Naive thymus-derived CD8-positive, alpha-beta T cell (primary cell): ENCODE measurements around the gene ADARB1. TPM values are rescaled to one million over a fixed set of nuclear protein-coding genes. Genes with fewer than 3 reads are reported as not detected.
A peak's percentile ranks its signal among the peaks of the same experiment; 100 is the strongest.

ENCODE experiments used
- ATAC-seq, 2 donors: fragments of 150-1000 bp; cut with Tn5 transposase in 1 of 2; sonication (Bioruptor Pico), chemical (Tn5 transposase) in 1 of 2; 1 replicate in 1 of 2; 2 replicates in 1 of 2; pipeline ENCODE4 v1.10.0; 2021; ENCODE audit warnings: mild to moderate bottlenecking in 2 of 2, moderate library complexity in 2 of 2
- POLR2A ChIA-PET: fragments of 350-600 bp; sonication (Branson Sonifier 250); formaldehyde crosslinking; loops from one replicate; lab custom pipeline; 2021; ENCODE audit warnings: antibody characterized with exemption; lab: Charles Lee
- DNase-seq, 10 donors: peaks; one replicate each; pipeline versions ENCODE4 v3.0.0 to v3.0.0-alpha.2; 2020 to 2022
- H3K27ac Mint-ChIP-seq, 10 donors: one replicate each; pipeline ENCODE4 v1.8.0; 2020 to 2022; ENCODE audit warnings: mild to moderate bottlenecking in 10 of 10, mixed read lengths in 10 of 10, moderate library complexity in 4 of 10, inconsistent platforms in 1 of 10
- H3K27me3 Mint-ChIP-seq, 5 donors: one replicate each; pipeline ENCODE4 v1.8.0; 2021 to 2022; ENCODE audit warnings: mixed read lengths in 5 of 5
- H3K36me3 Mint-ChIP-seq, 3 donors: one replicate each; pipeline ENCODE4 v1.8.0; 2020 to 2022; ENCODE audit warnings: mixed read lengths in 3 of 3, mild to moderate bottlenecking in 2 of 3, inconsistent platforms in 1 of 3
- H3K4me1 Mint-ChIP-seq, 4 donors: one replicate each; pipeline ENCODE4 v1.8.0; 2021 to 2022; ENCODE audit warnings: mixed read lengths in 4 of 4
- H3K4me3 Mint-ChIP-seq, 10 donors: one replicate each; pipeline ENCODE4 v1.8.0; 2020 to 2022; ENCODE audit warnings: mild to moderate bottlenecking in 10 of 10, mixed read lengths in 10 of 10, moderate library complexity in 6 of 10, inconsistent platforms in 1 of 10
- H3K9me3 Mint-ChIP-seq, 9 donors: one replicate each; pipeline ENCODE4 v1.8.0; 2020 to 2022; ENCODE audit warnings: mixed read lengths in 9 of 9, mild to moderate bottlenecking in 3 of 9, inconsistent platforms in 1 of 9, moderate library complexity in 1 of 9
- polyA plus RNA-seq, 3 donors: library from polyadenylated mRNA; unstranded; fragments of 300-500 nt; fragmentation: Illumina TruSeq; gene quantifications; one replicate each; pipeline ENCODE4 v1.2.3, GENCODE V29; 2021
- total RNA-seq, 8 experiments: library from RNA in 2 of 8; stranded (reverse) in 2 of 8; gene quantifications; one replicate each; pipeline ENCODE4 v1.2.3 and lab custom pipeline; 2021 to 2026

The ADARB1 gene
- total and polyA plus RNA-seq, 5 experiments from 2014 or later: 2.9 to 36.9 (median 7.7) TPM

DNA sequence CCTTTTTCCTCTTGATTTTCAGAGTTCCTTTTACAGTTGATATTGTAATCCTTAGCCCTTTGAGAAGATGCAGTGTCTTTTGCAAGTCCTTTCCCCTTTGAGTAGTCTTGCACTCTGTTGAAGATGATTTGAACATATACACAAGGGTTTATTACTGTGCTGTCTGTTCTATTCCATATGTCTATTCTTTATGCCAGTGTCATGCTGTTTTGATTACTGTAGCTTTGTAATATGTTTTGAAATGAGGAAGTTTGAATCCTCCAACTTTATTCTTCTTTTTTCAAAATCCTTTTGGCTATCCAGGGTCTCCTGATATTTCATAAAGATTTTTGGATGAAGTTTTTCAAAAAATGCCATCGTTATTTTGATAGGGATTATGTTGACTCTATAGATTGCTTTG lies 112.3 kb downstream of the ADARB1 start:
- POLR2A ChIA-PET: no interaction called here
- H3K9me3 Mint-ChIP-seq: peaks cover 13 to 45% (median 27%) of the 10 kb centered on the region in 9 donors

GRCh38 chr21:45187646-45188045 lies 113.3 kb downstream of the ADARB1 start:
- DNase-seq (no peak), ATAC-seq (no peak)
- POLR2A ChIA-PET: no interaction called here
- H3K27me3 Mint-ChIP-seq: no peaks in the 10 kb centered on the region
- peaks cover 66 to 92% (median 71%) of the 10 kb centered on the region in 3 donors for H3K36me3 Mint-ChIP-seq
- no peak overlapping the region for H3K27ac Mint-ChIP-seq
- H3K9me3 Mint-ChIP-seq: peaks cover 13 to 45% (median 27%) of the 10 kb centered on the region in 9 donors
- H3K4me1 Mint-ChIP-seq: peaks cover 0 to 3% (median 0%) of the 10 kb centered on the region in 4 donors
- no peak overlapping the region for H3K4me3 Mint-ChIP-seq

More for the DNA sequence above, 112.3 kb downstream of the ADARB1 start:
- Mint-ChIP-seq H3K27ac (no peak overlapping the region), H3K36me3 (peaks cover 62 to 93% (median 73%) of the 10 kb centered on the region in 3 donors), H3K27me3 (no peaks in the 10 kb centered on the region), H3K4me3 (no peak overlapping the region), H3K4me1 (no peaks in the 10 kb centered on the region)
- no peak for ATAC-seq
- DNase-seq: no peak

DNA sequence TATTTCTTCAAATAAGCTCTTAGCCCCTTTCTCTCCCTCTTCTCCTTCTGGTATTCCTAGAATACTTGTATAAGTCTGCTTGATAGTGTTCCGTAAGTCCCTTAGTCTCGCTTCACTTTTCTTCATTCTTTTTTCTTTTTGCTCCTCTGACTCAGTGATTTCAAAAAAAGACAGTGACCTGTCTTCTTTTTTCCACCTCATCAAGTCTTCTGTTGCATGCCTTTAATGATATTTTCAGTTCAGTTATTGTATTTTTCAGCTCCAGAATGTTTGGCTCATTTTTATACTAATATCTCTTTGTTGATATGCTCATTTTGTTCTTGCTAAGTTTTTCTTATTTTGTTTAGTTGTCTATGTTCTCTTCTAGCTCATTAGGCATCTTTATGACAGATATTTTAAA lies 115.6 kb downstream of the ADARB1 start:
- POLR2A ChIA-PET: no interaction called here
- peaks cover 13 to 45% (median 27%) of the 10 kb centered on the region in 9 donors for H3K9me3 Mint-ChIP-seq
- no peaks in the 10 kb centered on the region for H3K27me3 Mint-ChIP-seq
- peaks cover 61 to 94% (median 84%) of the 10 kb centered on the region in 3 donors for H3K36me3 Mint-ChIP-seq
- no peak for DNase-seq
- peak overlapping the region in 1 of 10 donors; percentile 24 for H3K27ac Mint-ChIP-seq
- no peak overlapping the region for H3K4me3 Mint-ChIP-seq
- H3K4me1 Mint-ChIP-seq: peaks cover 0 to 3% (median 0%) of the 10 kb centered on the region in 4 donors
- ATAC-seq: no peak

DNA sequence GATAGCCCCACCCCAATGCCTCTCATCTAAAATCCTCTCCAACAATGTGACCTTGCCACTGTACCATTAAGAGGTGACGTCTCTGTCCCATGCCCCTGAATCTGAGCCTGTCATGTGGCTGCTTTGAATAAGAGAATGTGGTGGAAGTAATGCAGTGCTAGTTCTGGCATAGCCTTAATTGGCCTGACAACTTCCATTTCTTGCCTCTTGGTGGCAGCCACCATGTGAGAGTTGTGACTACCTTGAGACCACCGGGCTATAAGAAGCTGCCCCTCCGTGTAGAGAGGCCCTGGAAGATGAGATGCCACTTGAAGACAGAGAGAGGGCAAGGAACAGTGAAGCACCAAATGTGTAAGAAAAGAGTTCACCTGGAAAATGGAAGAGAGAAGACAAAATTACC lies 118.0 kb downstream of the ADARB1 start:
- no peak overlapping the region for H3K27ac Mint-ChIP-seq
- H3K4me3 Mint-ChIP-seq: no peak overlapping the region
- ATAC-seq (no peak), DNase-seq (no peak)
- POLR2A ChIA-PET: no interaction called here
- H3K9me3 Mint-ChIP-seq: peaks cover 10 to 35% (median 23%) of the 10 kb centered on the region in 9 donors
- peaks cover 53 to 91% (median 73%) of the 10 kb centered on the region in 3 donors for H3K36me3 Mint-ChIP-seq
- peaks cover 0 to 3% (median 0%) of the 10 kb centered on the region in 4 donors for H3K4me1 Mint-ChIP-seq
- H3K27me3 Mint-ChIP-seq: no peaks in the 10 kb centered on the region

- DNase-seq: no peak
- POLR2A ChIA-PET: no interaction called here
- no peak for ATAC-seq
- Mint-ChIP-seq H3K36me3 (peaks cover 16 to 71% (median 34%) of the 10 kb centered on the region in 3 donors), H3K27ac (no peak overlapping the region), H3K27me3 (no peaks in the 10 kb centered on the region), H3K4me3 (no peak overlapping the region), H3K4me1 (peaks cover 0 to 6% (median 4%) of the 10 kb centered on the region in 4 donors), H3K9me3 (no peaks in the 10 kb centered on the region)
Observed at GRCh38 chr21:45196620-45197019, 122.2 kb downstream of the ADARB1 start.

- Mint-ChIP-seq H3K27me3 (no peaks in the 10 kb centered on the region), H3K36me3 (peaks cover 12 to 60% (median 25%) of the 10 kb centered on the region in 3 donors), H3K27ac (no peak overlapping the region), H3K4me1 (peaks cover 0 to 6% (median 3%) of the 10 kb centered on the region in 4 donors), H3K9me3 (no peaks in the 10 kb centered on the region), H3K4me3 (no peak overlapping the region)
- ATAC-seq (no peak), DNase-seq (no peak)
- POLR2A ChIA-PET: no interaction called here
Observed at GRCh38 chr21:45199201-45199600, 124.8 kb downstream of the ADARB1 start.

DNA sequence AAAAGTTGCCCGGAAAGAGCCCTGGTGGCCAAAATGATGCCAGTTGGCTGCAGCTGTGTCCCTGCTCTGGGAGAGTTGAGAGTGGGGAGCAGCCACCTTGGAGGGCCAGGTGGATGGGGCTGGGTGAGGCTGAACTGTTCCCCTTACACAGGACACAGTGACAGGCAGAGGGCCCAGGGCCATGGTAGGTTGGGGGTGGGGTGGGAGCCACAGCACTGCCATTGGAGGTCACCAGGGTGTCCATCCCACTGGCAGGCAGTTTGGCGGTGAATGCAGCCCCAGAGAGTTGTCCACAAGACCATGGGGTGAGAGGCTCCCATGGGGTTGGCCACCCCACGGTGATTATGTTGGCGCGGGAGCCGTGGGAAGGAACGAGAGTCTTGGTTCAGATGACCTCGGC lies 125.7 kb downstream of the ADARB1 start:
- Mint-ChIP-seq H3K4me1 (peaks cover 0 to 6% (median 3%) of the 10 kb centered on the region in 4 donors), H3K9me3 (no peaks in the 10 kb centered on the region), H3K36me3 (peaks cover 12 to 59% (median 25%) of the 10 kb centered on the region in 3 donors), H3K27me3 (no peaks in the 10 kb centered on the region), H3K27ac (peak overlapping the region in 3 of 10 donors; percentile 25 to 73 (median 72)), H3K4me3 (no peak overlapping the region)
- no peak for DNase-seq
- POLR2A ChIA-PET: no interaction called here
- ATAC-seq: no peak

DNA sequence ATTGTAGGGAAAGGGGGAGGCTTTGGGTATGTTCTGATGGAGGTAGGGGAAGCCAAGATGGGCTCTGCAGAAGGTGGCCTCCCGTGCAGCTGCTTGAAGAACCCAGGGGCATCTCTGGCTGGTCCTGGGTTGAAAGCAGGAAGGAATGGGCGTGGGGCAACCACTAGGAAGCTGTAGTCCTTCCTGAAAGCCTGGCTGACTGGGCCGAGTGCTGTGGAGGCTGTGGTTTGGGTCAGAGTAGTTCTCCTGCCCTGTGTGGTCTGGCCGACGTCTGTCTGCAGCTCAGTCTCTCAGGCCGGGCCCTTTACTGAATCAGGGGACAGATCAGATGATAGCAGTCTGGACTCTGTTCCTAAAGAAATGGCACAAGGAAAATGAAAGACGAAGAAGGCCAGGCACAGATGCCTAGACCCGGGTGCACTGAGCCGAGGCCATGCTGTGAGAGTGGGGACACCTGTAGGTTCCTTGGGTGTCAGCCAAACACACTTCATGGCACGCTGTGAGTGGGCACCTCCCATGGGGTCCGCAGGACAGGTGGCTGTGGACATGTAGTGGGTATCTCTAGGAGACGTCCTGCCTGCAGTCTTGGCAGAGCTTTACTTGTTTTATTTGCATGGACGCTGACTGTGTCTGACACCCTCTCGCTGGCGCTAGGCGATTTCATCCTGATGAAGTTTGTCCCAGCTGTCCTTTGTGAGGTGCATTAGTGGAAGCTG lies 126.4 kb downstream of the ADARB1 start:
- DNase-seq (no peak), ATAC-seq (no peak)
- POLR2A ChIA-PET: no interaction called here
- Mint-ChIP-seq H3K27ac (peak overlapping the region in 2 of 10 donors; percentile 72 to 73), H3K9me3 (no peaks in the 10 kb centered on the region), H3K4me1 (peaks cover 0 to 6% (median 3%) of the 10 kb centered on the region in 4 donors), H3K4me3 (no peak overlapping the region), H3K36me3 (peaks cover 4 to 57% (median 23%) of the 10 kb centered on the region in 3 donors), H3K27me3 (no peaks in the 10 kb centered on the region)

DNA sequence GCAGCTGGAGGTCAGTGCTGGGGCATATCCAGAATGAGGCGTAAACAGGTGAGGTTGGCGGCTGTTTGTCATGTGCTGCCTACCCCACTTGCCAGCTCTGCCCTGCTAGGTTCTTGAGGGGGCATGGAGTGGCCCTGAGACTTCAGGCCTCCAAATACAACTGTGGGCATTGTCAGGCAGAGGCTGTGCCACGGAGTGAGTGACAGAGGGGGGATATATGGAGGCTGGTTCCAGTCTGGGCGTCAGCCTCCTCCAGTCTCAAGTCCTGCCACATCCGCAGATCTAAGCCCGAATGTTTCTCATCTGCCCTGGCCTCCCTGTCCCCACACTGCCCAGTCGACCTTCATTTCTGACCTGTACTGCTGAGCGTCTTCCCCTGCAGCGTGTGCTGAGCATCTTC lies 128.0 kb downstream of the ADARB1 start:
- H3K36me3 Mint-ChIP-seq: peaks cover 0 to 58% (median 20%) of the 10 kb centered on the region in 3 donors
- H3K4me1 Mint-ChIP-seq: peaks cover 0 to 9% (median 3%) of the 10 kb centered on the region in 4 donors
- H3K4me3 Mint-ChIP-seq: no peak overlapping the region
- POLR2A ChIA-PET: no interaction called here
- ATAC-seq: no peak
- no peak for DNase-seq
- no peaks in the 10 kb centered on the region for H3K9me3 Mint-ChIP-seq
- no peaks in the 10 kb centered on the region for H3K27me3 Mint-ChIP-seq
- H3K27ac Mint-ChIP-seq: peak overlapping the region in 2 of 10 donors; percentile 50 to 51

DNA sequence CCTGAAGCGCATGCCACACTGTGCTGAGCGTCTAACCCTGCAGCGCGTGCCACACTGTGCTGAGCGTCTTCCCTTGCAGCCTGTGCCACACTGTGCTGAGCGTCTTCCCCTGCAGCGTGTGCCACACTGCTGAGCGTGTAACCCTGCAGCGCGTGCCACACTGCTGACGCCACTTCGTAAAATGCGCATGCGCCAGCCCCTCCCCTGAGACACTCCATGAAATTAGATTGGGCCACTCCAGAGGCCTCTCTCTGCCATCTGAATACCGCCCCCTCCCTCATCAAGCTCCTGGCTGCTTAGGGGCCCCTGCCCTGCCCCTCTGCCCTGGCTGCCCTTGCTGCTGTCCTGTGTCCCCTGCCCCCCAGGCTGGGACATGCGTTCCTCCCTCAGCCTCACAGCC lies 128.5 kb downstream of the ADARB1 start:
- Mint-ChIP-seq H3K4me1 (peaks cover 0 to 14% (median 3%) of the 10 kb centered on the region in 4 donors), H3K27ac (no peak overlapping the region), H3K27me3 (no peaks in the 10 kb centered on the region), H3K36me3 (peaks cover 0 to 57% (median 20%) of the 10 kb centered on the region in 3 donors), H3K9me3 (no peaks in the 10 kb centered on the region), H3K4me3 (no peak overlapping the region)
- no peak for ATAC-seq
- no peak for DNase-seq
- POLR2A ChIA-PET: no interaction called here

- no peak overlapping the region for H3K27ac Mint-ChIP-seq
Observed at GRCh38 chr21:45203983-45204382, 129.6 kb downstream of the ADARB1 start.

GRCh38 chr21:45204395-45204794 lies 130.0 kb downstream of the ADARB1 start:
- Mint-ChIP-seq H3K9me3 (no peaks in the 10 kb centered on the region), H3K36me3 (peaks cover 5 to 60% (median 27%) of the 10 kb centered on the region in 3 donors), H3K27ac (no peak overlapping the region), H3K27me3 (no peaks in the 10 kb centered on the region), H3K4me1 (peaks cover 0 to 29% (median 3%) of the 10 kb centered on the region in 4 donors), H3K4me3 (no peak overlapping the region)
- no peak for DNase-seq
- no peak for ATAC-seq
- POLR2A ChIA-PET: no interaction called here

More at GRCh38 chr21:45203983-45204382, 129.6 kb downstream of the ADARB1 start:
- ATAC-seq: no peak
- H3K4me1 Mint-ChIP-seq: peaks cover 0 to 25% (median 3%) of the 10 kb centered on the region in 4 donors
- no peaks in the 10 kb centered on the region for H3K27me3 Mint-ChIP-seq
- DNase-seq: no peak
- POLR2A ChIA-PET: no interaction called here
- H3K9me3 Mint-ChIP-seq: no peaks in the 10 kb centered on the region
- H3K4me3 Mint-ChIP-seq: no peak overlapping the region
- peaks cover 5 to 58% (median 23%) of the 10 kb centered on the region in 3 donors for H3K36me3 Mint-ChIP-seq

GRCh38 chr21:45207839-45208626 lies 133.7 kb downstream of the ADARB1 start:
- Mint-ChIP-seq H3K36me3 (peaks cover 5 to 84% (median 46%) of the 10 kb centered on the region in 3 donors), H3K27me3 (no peaks in the 10 kb centered on the region), H3K9me3 (no peaks in the 10 kb centered on the region), H3K4me3 (no peak overlapping the region), H3K4me1 (peaks cover 0 to 32% (median 0%) of the 10 kb centered on the region in 4 donors), H3K27ac (peak overlapping the region in 5 of 10 donors; percentile 6 to 74 (median 33))
- DNase-seq (no peak), ATAC-seq (no peak)
- POLR2A ChIA-PET: no interaction called here
